Naive thymus-derived CD4-positive, alpha-beta T cell (primary cell): ENCODE data around the gene U2AF2. TPM values are rescaled to one million over a fixed set of nuclear protein-coding genes. Genes with fewer than 3 reads are reported as not detected.

ENCODE experiments used
- ATAC-seq: fragments of 150-1000 bp; cut with Tn5 transposase; 2 replicates; pipeline ENCODE4 v1.10.0; 2021; ENCODE audit warnings: mild to moderate bottlenecking, moderate library complexity
- CTCF ChIA-PET: fragments of 350-600 bp; sonication (Branson Sonifier 250); formaldehyde crosslinking; loops from one replicate; lab custom pipeline; 2021; ENCODE audit warnings: antibody characterized with exemption; lab: Charles Lee
- POLR2A ChIA-PET: fragments of 350-600 bp; sonication (Branson Sonifier 250); formaldehyde crosslinking; loops from one replicate; lab custom pipeline; 2021; ENCODE audit warnings: antibody characterized with exemption, inconsistent platforms; lab: Charles Lee
- DNase-seq, 9 donors: peaks; one replicate each; pipeline versions ENCODE4 v3.0.0 to v3.0.0-alpha.2; 2020 to 2022; ENCODE audit warnings: mixed read lengths in 1 of 9
- H3K27ac ChIP-seq: one replicate; pipeline ENCODE4 v1.7.0; 2013; ENCODE audit warnings: mild to moderate bottlenecking, low read depth, low read length, moderate library complexity
- H3K27me3 ChIP-seq, 2 donors: one replicate each; pipeline ENCODE4 v1.7.0; 2013; ENCODE audit warnings: low read length in 2 of 2, mild to moderate bottlenecking in 2 of 2, moderate library complexity in 2 of 2; ENCODE audit not compliant: control insufficient read depth in 2 of 2, insufficient read depth in 2 of 2
- H3K36me3 ChIP-seq, 3 experiments: 1 replicate in 2 of 3; 2 replicates in 1 of 3; pipeline ENCODE4 v1.7.0; 2013; ENCODE audit warnings: low read length in 3 of 3, mild to moderate bottlenecking in 3 of 3, moderate library complexity in 1 of 3; ENCODE audit not compliant: insufficient read depth in 3 of 3, control insufficient read depth in 2 of 3
- H3K4me1 ChIP-seq, 2 donors: one replicate each; pipeline ENCODE4 v1.7.0; 2013; ENCODE audit warnings: low read length in 2 of 2, mild to moderate bottlenecking in 2 of 2, moderate library complexity in 1 of 2; ENCODE audit not compliant: control insufficient read depth in 2 of 2, insufficient read depth in 2 of 2
- H3K4me3 ChIP-seq: 2 replicates; pipeline ENCODE4 v1.7.0; 2013; ENCODE audit warnings: mild to moderate bottlenecking, low read length
- H3K9me3 ChIP-seq, 3 experiments: 1 replicate in 2 of 3; 2 replicates in 1 of 3; pipeline ENCODE4 v1.7.0; 2013; ENCODE audit warnings: low read length in 3 of 3; ENCODE audit not compliant: control insufficient read depth in 2 of 3
- H3K27ac Mint-ChIP-seq, 9 donors: one replicate each; pipeline ENCODE4 v1.8.0; 2020 to 2022; ENCODE audit warnings: mixed read lengths in 9 of 9, mild to moderate bottlenecking in 8 of 9, moderate library complexity in 5 of 9, inconsistent platforms in 2 of 9
- H3K27me3 Mint-ChIP-seq, 5 donors: one replicate each; pipeline ENCODE4 v1.8.0; 2021 to 2022; ENCODE audit warnings: mixed read lengths in 5 of 5, mild to moderate bottlenecking in 1 of 5
- H3K36me3 Mint-ChIP-seq, 5 donors: one replicate each; pipeline ENCODE4 v1.8.0; 2020 to 2022; ENCODE audit warnings: mixed read lengths in 5 of 5, mild to moderate bottlenecking in 3 of 5, inconsistent platforms in 1 of 5
- H3K4me1 Mint-ChIP-seq, 7 donors: one replicate each; pipeline ENCODE4 v1.8.0; 2020 to 2022; ENCODE audit warnings: mixed read lengths in 7 of 7, mild to moderate bottlenecking in 3 of 7, inconsistent platforms in 1 of 7
- H3K4me3 Mint-ChIP-seq, 10 donors: one replicate each; pipeline ENCODE4 v1.8.0; 2020 to 2022; ENCODE audit warnings: mild to moderate bottlenecking in 10 of 10, mixed read lengths in 10 of 10, moderate library complexity in 6 of 10, inconsistent platforms in 2 of 10
- H3K9me3 Mint-ChIP-seq, 11 donors: one replicate each; pipeline ENCODE4 v1.8.0; 2020 to 2022; ENCODE audit warnings: mixed read lengths in 11 of 11, mild to moderate bottlenecking in 4 of 11, inconsistent platforms in 1 of 11, moderate library complexity in 1 of 11
- intact Hi-C, 2 donors: fragments of 100-400 bp; cut with micrococcal nuclease; formaldehyde crosslinking; loops; one replicate each; pipeline ENCODE4 v1.15.1; 2023
- polyA plus RNA-seq, 2 donors: library from polyadenylated mRNA; unstranded; fragments of 300-500 nt; fragmentation: Illumina TruSeq; gene quantifications; one replicate each; pipeline ENCODE4 v1.2.3, GENCODE V29; 2021
- total RNA-seq, 6 experiments: library from RNA in 5 of 6; stranded (reverse) in 5 of 6; gene quantifications; 1 replicate in 5 of 6; 2 replicates in 1 of 6; pipeline ENCODE4 v1.2.3 and lab custom pipeline; 2021 to 2026

Gene U2AF2
- total and polyA plus RNA-seq, 7 experiments from 2014 or later = 5.7 to 284 (median 256) TPM

GRCh38 chr19:55609326-55609725 lies 45.5 kb upstream of the U2AF2 start:
- ATAC-seq (no peak), DNase-seq (no peak)
- CTCF ChIA-PET = interaction anchor here (0.8 kb wide), 1 partner anchor 24 kb away, joined by 4 read pairs; no protein-coding TSS in a partner anchor
- Mint-ChIP-seq H3K4me1 (peaks cover 44 to 70% (median 63%) of the 10 kb centered on the region in 7 donors), H3K27ac (peak overlapping the region in 5 of 9 donors; percentile 9 to 59 (median 31)), H3K9me3 (no peaks in the 10 kb centered on the region), H3K36me3 (peaks cover 0 to 29% (median 8%) of the 10 kb centered on the region in 5 donors), H3K27me3 (peaks cover 0 to 3% (median 0%) of the 10 kb centered on the region in 5 donors), H3K4me3 (no peak overlapping the region)
- intact Hi-C loops = loop anchor here in 1 of 2 donors (5.0 kb wide), 1 partner anchor 1147 kb away; the partner anchor contains the start of gene LENG9
- peaks cover 7 to 12% of the 10 kb centered on the region in 2 donors for H3K4me1 ChIP-seq
- peaks cover 0 to 35% (median 3%) of the 10 kb centered on the region in 3 experiments for H3K36me3 ChIP-seq
- POLR2A ChIA-PET = interaction anchor here (6.9 kb wide), 1 partner anchor 16 kb away, joined by 76 read pairs; the partner anchor contains the start of gene ZNF784
- no peaks in the 10 kb centered on the region for H3K27me3 ChIP-seq
- no peak overlapping the region for H3K4me3 ChIP-seq
- H3K27ac ChIP-seq = no peak overlapping the region
- no peaks in the 10 kb centered on the region for H3K9me3 ChIP-seq

- CTCF ChIA-PET = no interaction called here
- intact Hi-C loops = no loop called here
- H3K36me3 ChIP-seq = peaks cover 0 to 50% (median 3%) of the 10 kb centered on the region in 3 experiments
- ATAC-seq = no peak
- Mint-ChIP-seq H3K9me3 (no peaks in the 10 kb centered on the region), H3K4me3 (no peak overlapping the region), H3K27ac (peak overlapping the region in 6 of 9 donors; percentile 10 to 62 (median 30)), H3K36me3 (peaks cover 0 to 29% (median 8%) of the 10 kb centered on the region in 5 donors), H3K4me1 (peaks cover 31 to 56% (median 49%) of the 10 kb centered on the region in 7 donors), H3K27me3 (no peaks in the 10 kb centered on the region)
- peaks cover 5 to 6% of the 10 kb centered on the region in 2 donors for H3K4me1 ChIP-seq
- POLR2A ChIA-PET = interaction anchor here (0.7 kb wide), 1 partner anchor 12 kb away, joined by 3 read pairs; the partner anchor contains the start of gene ZNF524
- DNase-seq = no peak
- no peaks in the 10 kb centered on the region for H3K27me3 ChIP-seq
- H3K27ac ChIP-seq = no peak overlapping the region
- H3K4me3 ChIP-seq = no peak overlapping the region
- no peaks in the 10 kb centered on the region for H3K9me3 ChIP-seq
Observed at GRCh38 chr19:55611300-55611982, 43.4 kb upstream of the U2AF2 start.

- Mint-ChIP-seq H3K27ac (peak overlapping the region in 6 of 9 donors; percentile 11 to 62 (median 27)), H3K27me3 (no peaks in the 10 kb centered on the region), H3K4me1 (peaks cover 24 to 50% (median 42%) of the 10 kb centered on the region in 7 donors), H3K9me3 (no peaks in the 10 kb centered on the region), H3K36me3 (peaks cover 0 to 25% (median 8%) of the 10 kb centered on the region in 5 donors), H3K4me3 (no peak overlapping the region)
- Histone ChIP-seq H3K9me3 (no peaks in the 10 kb centered on the region), H3K4me1 (no peaks in the 10 kb centered on the region), H3K27me3 (no peaks in the 10 kb centered on the region), H3K36me3 (peaks cover 0 to 55% (median 3%) of the 10 kb centered on the region in 3 experiments), H3K27ac (no peak overlapping the region), H3K4me3 (no peak overlapping the region)
- intact Hi-C loops = no loop called here
- ATAC-seq (peak; percentile 46), DNase-seq (no peak)
- CTCF ChIA-PET = no interaction called here
- POLR2A ChIA-PET = interaction anchor here (0.7 kb wide), 1 partner anchor 12 kb away, joined by 3 read pairs; the partner anchor contains the start of gene ZNF524
Observed at GRCh38 chr19:55611983-55612645, 42.7 kb upstream of the U2AF2 start.

GRCh38 chr19:55613396-55613795 lies 41.4 kb upstream of the U2AF2 start:
- ATAC-seq (no peak), DNase-seq (no peak)
- peak overlapping the region in 1 of 9 donors; percentile 65 for H3K27ac Mint-ChIP-seq
- H3K4me3 Mint-ChIP-seq = no peak overlapping the region
- H3K36me3 Mint-ChIP-seq = peaks cover 0 to 23% (median 6%) of the 10 kb centered on the region in 5 donors
- no peaks in the 10 kb centered on the region for H3K9me3 Mint-ChIP-seq
- Histone ChIP-seq H3K27me3 (no peaks in the 10 kb centered on the region), H3K4me1 (no peaks in the 10 kb centered on the region), H3K27ac (no peak overlapping the region), H3K36me3 (peaks cover 0 to 61% (median 7%) of the 10 kb centered on the region in 3 experiments), H3K9me3 (no peaks in the 10 kb centered on the region), H3K4me3 (no peak overlapping the region)
- ChIA-PET POLR2A (no interaction called here), CTCF (no interaction called here)
- peaks cover 18 to 38% (median 33%) of the 10 kb centered on the region in 7 donors for H3K4me1 Mint-ChIP-seq
- intact Hi-C loops = no loop called here
- no peaks in the 10 kb centered on the region for H3K27me3 Mint-ChIP-seq

- Histone ChIP-seq H3K9me3 (no peaks in the 10 kb centered on the region), H3K36me3 (peaks cover 0 to 56% (median 7%) of the 10 kb centered on the region in 3 experiments), H3K4me3 (no peak overlapping the region), H3K27ac (no peak overlapping the region), H3K4me1 (no peaks in the 10 kb centered on the region), H3K27me3 (no peaks in the 10 kb centered on the region)
- intact Hi-C loops = no loop called here
- ATAC-seq = no peak
- H3K4me3 Mint-ChIP-seq = no peak overlapping the region
- ChIA-PET CTCF (no interaction called here), POLR2A (no interaction called here)
- H3K36me3 Mint-ChIP-seq = peaks cover 0 to 19% (median 6%) of the 10 kb centered on the region in 5 donors
- peaks cover 14 to 35% (median 28%) of the 10 kb centered on the region in 7 donors for H3K4me1 Mint-ChIP-seq
- H3K27me3 Mint-ChIP-seq = no peaks in the 10 kb centered on the region
- no peaks in the 10 kb centered on the region for H3K9me3 Mint-ChIP-seq
- DNase-seq = no peak
- no peak overlapping the region for H3K27ac Mint-ChIP-seq
Observed at GRCh38 chr19:55613930-55614710, 40.7 kb upstream of the U2AF2 start.
